Glutamatergic neuron (in vitro differentiated cells): ENCODE measurements around the gene SIGLEC5. TPM values are rescaled to one million over a fixed set of nuclear protein-coding genes. Genes with fewer than 3 reads are reported as not detected.

Experiments
- DNase-seq: peaks from one replicate; pipeline ENCODE4 v3.0.0; 2022
- H3K27ac Mint-ChIP-seq: one replicate; pipeline ENCODE4 v1.8.0; 2020; ENCODE audit warnings: mild to moderate bottlenecking, mixed read lengths, inconsistent platforms; ENCODE audit not compliant: unreplicated experiment
- H3K27me3 Mint-ChIP-seq: one replicate; pipeline ENCODE4 v1.8.0; 2020; ENCODE audit warnings: mild to moderate bottlenecking, moderate library complexity, mixed read lengths, inconsistent platforms; ENCODE audit not compliant: unreplicated experiment
- H3K36me3 Mint-ChIP-seq: one replicate; pipeline ENCODE4 v1.8.0; 2020; ENCODE audit warnings: mild to moderate bottlenecking, mixed read lengths, inconsistent platforms; ENCODE audit not compliant: unreplicated experiment
- H3K4me1 Mint-ChIP-seq: one replicate; pipeline ENCODE4 v1.8.0; 2020; ENCODE audit warnings: mild to moderate bottlenecking, low read depth, mixed read lengths, inconsistent platforms; ENCODE audit not compliant: unreplicated experiment
- H3K4me3 Mint-ChIP-seq: one replicate; pipeline ENCODE4 v1.8.0; 2020; ENCODE audit warnings: mild to moderate bottlenecking, mixed read lengths, inconsistent platforms; ENCODE audit not compliant: unreplicated experiment
- H3K9me3 Mint-ChIP-seq: one replicate; pipeline ENCODE4 v1.8.0; 2020; ENCODE audit warnings: mild to moderate bottlenecking, moderate library complexity, mixed read lengths, inconsistent platforms; ENCODE audit not compliant: unreplicated experiment
- CTCF ChIP-seq: fragments of 200-600 bp; sonication (generic); IDR thresholded peaks from one replicate; pipeline ENCODE4 v1.5.0; 2021; ENCODE audit not compliant: partially characterized antibody, unreplicated experiment
- total RNA-seq: library from RNA; stranded (reverse); fragmentation: NEBNext Ultra II Directional; extraction: Animal tissue kit (Norgen Biotek cat#: 25700); gene quantifications from one replicate; pipeline ENCODE4 v1.2.1, GENCODE V29; 2021; ENCODE audit not compliant: unreplicated experiment

The SIGLEC5 gene
- total RNA-seq, 1 donor from 2014 or later, result not detected

DNA sequence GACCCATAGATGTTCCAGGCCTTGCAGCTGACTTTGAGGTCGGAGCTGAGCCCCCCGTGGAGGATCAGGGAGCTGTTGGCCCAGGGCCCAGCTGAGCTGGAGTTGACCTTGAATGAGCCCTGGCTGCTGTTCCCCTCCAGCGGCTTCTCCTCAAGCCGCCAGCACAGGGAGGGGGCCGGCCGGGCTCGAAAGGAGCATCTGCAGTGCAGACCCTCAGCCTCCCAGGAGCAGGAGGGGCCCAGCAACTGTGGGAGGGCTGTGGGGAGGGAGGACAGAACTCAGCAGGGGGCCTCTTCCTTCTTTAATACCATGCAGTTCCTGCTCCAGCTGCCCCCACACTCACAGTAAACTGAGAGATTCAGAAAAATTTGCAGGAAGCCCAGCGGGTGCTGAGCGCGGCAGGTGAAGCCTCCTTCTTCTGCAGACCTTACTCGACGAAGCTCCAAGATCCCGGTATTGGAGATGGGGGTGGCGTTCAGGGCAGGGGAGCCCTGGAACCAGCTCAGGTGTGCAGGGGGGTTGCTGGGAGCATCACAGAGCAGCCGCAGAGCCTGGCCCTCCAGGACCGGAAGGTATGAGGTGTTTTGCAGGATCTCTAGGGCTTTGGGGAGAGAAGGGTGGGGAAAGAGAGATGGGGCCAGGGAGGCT is 2.6 kb downstream of the SIGLEC5 start:
- Mint-ChIP-seq H3K4me3 (no peak overlapping the region), H3K27ac (no peak overlapping the region), H3K9me3 (peaks cover 2% of the 10 kb centered on the region), H3K4me1 (no peaks in the 10 kb centered on the region), H3K27me3 (peaks cover 10% of the 10 kb centered on the region), H3K36me3 (no peaks in the 10 kb centered on the region)
- no peak for DNase-seq
- TF ChIP-seq CTCF, result no peak

DNA sequence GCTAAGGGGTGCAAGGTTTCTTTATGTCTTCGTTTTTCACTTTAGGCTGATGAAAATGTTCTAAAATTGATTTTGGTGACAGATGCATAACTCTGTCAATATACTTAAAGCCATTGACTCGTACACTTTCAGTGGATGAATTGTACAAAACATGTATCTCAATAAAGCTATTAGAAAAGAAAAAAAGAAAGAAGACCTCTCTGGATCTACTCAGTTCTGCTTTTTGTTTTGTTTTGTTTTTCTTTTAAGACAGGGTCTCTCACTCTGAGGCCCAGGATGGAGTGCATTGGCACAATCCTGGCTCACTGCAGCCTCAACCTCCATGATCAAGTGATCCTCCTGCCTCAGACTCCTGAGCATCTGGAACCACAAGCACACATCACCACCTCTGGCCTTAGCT is 3.5 kb downstream of the SIGLEC5 start:
- no peak for DNase-seq
- TF ChIP-seq CTCF, result no peak
- Mint-ChIP-seq H3K27me3 (peaks cover 10% of the 10 kb centered on the region), H3K4me3 (no peak overlapping the region), H3K27ac (no peak overlapping the region), H3K4me1 (no peaks in the 10 kb centered on the region), H3K9me3 (peaks cover 2% of the 10 kb centered on the region), H3K36me3 (no peaks in the 10 kb centered on the region)

- Mint-ChIP-seq H3K36me3 (no peaks in the 10 kb centered on the region), H3K9me3 (no peaks in the 10 kb centered on the region), H3K4me3 (no peak overlapping the region), H3K4me1 (no peaks in the 10 kb centered on the region), H3K27ac (no peak overlapping the region), H3K27me3 (no peaks in the 10 kb centered on the region)
- no peak for DNase-seq
- no peak for TF ChIP-seq CTCF
These were observed 9.0 kb downstream of the SIGLEC5 start for GRCh38 chr19:51621178-51621577.

DNA sequence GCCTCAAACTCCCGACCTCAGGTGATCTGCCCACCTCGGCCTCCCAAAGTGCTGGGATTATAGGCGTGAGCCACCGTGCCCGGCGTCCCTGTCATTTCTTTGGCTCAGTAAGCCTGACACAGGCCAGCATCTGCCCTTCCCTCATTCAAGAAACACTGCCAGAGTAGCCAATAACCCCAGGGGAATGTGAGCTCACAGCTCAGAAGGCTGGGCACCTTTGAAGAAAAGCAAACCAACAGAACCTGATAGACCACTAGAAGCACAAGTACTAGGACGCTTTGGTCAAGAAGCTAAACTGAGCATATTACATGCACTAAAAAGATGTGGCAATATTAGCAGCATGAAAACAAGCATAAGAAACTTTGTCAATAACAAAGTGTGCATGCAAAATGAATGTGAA is 14.2 kb downstream of the SIGLEC5 start:
- H3K27ac Mint-ChIP-seq, result no peak overlapping the region
- no peaks in the 10 kb centered on the region for H3K36me3 Mint-ChIP-seq
- no peak overlapping the region for H3K4me3 Mint-ChIP-seq
- no peak for TF ChIP-seq CTCF
- H3K27me3 Mint-ChIP-seq, result no peaks in the 10 kb centered on the region
- peaks cover 8% of the 10 kb centered on the region for H3K9me3 Mint-ChIP-seq
- no peak for DNase-seq
- no peaks in the 10 kb centered on the region for H3K4me1 Mint-ChIP-seq

DNA sequence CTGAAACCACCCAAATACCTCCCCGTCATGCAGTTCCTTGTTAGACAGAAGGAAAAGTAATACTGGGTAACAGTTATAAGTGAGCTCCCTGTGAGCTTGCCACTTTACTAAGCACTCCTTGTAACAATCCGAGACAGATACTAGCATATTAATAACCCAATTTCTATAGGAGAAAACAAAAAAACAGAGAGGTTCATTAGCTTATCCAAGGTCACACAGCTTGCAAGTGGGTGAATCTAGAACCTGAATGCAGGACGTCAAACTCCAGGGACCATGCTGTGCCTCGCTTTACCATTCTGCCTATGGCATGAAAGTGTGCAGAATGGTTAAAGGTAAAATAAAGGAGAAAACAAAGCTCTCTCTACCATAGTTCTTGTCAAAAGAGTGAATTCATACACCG is 15.4 kb downstream of the SIGLEC5 start:
- no peak overlapping the region for H3K27ac Mint-ChIP-seq
- H3K9me3 Mint-ChIP-seq, result peaks cover 8% of the 10 kb centered on the region
- TF ChIP-seq CTCF, result no peak
- no peaks in the 10 kb centered on the region for H3K27me3 Mint-ChIP-seq
- DNase-seq, result no peak
- no peaks in the 10 kb centered on the region for H3K4me1 Mint-ChIP-seq
- no peaks in the 10 kb centered on the region for H3K36me3 Mint-ChIP-seq
- no peak overlapping the region for H3K4me3 Mint-ChIP-seq
